Forelimb muscle (tissue), 1 donor: ENCODE data around the gene DICER1. TPM values are rescaled to one million over a fixed set of nuclear protein-coding genes. Genes with fewer than 3 reads are reported as not detected.
"Not testable (repeated sequence)": the region's sequence is repeated elsewhere in the genome, so short reads cannot be mapped to it uniquely, and the experiment has no call there.

ENCODE experiments used
- DNase-seq: peaks from one replicate; pipeline ENCODE4 v3.0.0-alpha.2; 2013; ENCODE audit warnings: low read depth
- polyA plus RNA-seq: library from polyadenylated mRNA; unstranded; fragments of 120-200 nt; gene quantifications from one replicate; pipeline ENCODE4 v1.2.1, GENCODE V29; 2013; ENCODE audit not compliant: insufficient read length

DICER1 gene
- polyA plus RNA-seq, 1 donor = 43.3 TPM

DNA sequence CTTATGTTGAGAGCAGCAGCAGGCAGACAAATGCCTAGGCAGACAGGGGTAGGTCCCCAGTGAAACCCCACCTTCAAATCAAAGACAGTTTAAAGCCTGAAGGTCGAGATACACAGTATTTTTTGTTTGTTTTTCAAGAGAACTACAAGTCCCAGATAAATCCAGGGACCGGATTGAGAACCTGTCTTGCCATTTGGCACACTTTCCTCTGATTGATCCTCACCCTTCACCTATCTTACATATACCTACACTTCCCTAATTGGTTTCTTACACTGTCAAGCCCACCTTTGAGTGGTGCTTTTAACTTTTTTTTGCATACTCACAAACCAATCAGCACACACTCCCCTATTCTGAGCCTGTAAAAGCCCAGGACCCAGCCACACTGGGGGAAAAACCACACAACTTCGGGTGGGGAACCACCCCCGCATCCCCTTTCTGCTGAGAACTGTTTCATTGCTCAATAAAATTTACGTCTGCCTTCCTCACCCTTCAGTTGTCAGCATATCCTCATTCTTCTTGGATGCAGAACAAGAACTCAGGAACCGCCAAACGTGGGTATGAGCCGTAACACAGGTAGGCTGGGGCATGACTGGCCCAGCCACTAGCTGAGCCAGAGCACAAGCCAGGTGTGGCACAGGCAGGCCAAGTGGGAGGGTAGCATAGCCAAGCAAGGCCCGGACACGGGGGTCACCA is 11.1 kb downstream of the DICER1 start:
- no peak for DNase-seq

DNA sequence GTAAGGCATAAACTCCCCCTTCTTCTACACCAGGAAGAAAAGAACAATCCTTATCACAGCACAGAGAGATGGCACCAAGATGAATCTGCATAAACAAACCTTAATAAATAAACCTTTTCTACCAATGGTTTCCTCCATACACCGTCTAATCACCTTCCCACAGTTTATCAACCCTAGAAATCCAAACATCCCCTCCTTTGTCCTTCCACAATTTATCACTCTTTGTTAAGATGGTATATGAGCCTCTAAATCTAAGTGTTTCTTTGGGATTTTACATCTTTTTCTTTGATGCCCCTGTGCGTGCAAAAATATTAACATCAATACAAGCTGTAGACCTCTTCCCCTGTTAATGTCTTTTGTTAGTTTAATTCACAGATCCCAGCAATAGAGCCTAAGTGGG is 12.5 kb downstream of the DICER1 start:
- DNase-seq = no peak

DNA sequence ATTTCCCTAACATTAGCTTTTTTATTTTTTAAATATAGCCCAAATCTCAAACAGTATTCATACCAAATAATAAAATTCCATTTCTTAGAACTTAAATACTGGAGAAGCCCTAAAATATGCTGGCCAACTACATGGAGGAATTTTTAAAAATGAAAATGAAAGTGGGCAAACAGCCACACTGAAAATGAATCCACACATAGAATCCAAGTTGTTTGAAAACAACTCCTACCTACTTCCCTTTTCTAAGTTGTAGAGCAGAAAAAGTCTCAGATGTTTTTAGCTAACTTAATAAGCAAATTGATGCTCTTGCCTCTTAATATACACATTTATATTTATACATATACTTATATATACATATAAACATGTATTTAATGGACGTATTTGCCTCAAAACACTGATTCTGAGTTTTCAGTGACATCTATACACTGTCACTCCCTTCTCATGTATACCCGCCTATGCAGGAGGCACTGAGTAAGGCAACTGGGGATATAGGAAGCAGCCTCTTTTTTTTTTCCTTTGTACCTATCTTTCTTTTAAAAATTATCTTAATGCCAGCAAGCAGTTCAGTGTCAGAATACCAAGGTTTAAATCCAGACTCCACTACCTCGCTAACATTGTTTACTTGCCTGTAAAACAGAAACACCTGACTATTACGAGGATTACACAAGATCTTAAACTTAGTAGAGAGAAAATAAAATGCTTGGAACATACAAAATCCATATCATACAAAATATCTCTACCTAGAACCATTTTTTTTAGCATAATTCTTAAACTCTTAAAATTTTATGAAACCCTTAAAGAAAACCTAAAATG is 13.3 kb downstream of the DICER1 start:
- peak; percentile 40 for DNase-seq

DNA sequence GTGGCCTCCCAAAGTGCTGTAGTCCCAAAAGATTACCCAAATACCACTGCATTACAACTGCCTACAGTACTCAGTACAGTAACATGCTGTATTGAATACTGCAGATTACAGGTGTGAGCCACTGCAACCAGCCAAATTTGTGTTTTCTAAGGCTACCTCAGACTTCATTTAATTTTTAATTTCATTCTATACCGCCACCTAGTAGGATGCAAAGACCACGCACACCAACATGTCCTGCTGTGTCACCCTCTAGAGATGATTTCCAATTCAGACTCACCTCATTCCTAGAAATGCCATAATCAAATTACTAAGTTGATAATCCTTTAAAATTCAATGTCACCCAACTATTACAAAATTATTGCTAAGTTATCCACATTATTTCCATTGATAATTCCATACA is 15.1 kb downstream of the DICER1 start:
- no peak for DNase-seq

DNA sequence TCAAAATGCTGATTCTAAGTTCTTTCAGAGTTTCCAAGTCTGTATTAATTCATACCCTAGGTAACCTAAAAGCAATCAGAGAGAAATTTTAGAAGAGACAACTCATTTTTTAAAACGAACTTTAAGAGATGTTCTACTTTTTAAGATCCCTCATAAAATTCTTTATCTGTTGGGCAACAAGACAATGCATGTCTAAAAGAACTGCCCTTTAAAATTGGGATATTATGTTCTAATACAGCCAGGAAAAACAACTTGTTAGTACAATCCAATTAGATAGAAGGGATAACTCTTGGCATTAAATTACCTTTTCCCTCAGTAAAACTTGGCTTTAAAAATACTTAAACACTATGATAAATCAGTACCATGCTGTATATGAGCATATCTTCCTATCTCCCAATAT is 15.6 kb downstream of the DICER1 start:
- no peak for DNase-seq

DNA sequence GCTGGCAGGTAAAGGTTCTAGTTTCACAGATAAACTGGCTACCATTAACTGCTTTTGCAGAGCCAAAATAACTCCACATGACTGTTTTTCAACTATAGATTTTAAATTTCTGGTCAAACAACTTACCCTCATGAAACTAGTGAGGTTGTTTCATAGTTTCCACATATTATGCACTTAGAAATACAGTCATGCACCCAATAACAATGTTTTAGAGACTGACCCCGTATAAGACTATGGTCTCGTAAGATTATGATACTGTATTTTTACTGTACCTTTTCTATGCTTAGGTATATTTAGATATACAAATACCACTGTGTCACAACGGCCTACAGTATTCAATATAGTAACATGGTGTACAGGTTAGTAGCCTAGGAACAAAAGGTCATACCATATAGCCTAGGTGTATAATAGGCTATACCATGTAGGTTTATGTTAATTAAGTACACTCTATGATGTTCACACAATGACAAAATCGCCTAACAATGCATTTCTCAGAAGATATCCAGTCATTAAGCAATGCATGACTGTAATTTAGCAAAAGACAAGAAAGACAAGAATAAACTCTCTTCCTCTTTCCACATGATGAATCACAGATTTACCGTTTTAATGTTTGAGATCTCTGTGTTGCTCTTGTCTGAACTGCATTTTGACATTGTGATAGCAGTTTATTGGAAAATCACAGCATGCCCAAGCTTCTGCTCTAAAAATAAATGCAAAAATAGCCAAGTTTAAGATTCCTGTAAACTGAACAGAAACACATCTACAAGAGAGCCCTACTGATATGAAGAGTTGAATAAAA is 17.1 kb downstream of the DICER1 start:
- no peak for DNase-seq

DNA sequence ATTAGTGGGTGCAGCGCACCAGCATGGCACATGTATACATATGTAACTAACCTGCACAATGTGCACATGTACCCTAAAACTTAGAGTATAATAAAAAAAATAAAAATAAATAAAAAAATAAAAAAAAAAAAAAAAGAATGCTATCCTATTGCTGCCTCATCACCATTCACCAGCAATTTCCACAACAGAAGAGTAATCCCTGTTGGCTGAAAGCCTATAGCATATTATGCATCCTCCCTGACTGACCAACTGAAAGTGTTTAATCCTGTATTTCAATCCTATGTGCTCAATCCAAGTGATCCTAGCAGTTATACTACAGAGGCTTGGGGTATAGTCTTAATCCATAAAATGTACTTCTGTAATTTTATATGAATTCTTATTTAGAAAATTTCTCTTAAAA is 18.5 kb downstream of the DICER1 start:
- no peak for DNase-seq

DNA sequence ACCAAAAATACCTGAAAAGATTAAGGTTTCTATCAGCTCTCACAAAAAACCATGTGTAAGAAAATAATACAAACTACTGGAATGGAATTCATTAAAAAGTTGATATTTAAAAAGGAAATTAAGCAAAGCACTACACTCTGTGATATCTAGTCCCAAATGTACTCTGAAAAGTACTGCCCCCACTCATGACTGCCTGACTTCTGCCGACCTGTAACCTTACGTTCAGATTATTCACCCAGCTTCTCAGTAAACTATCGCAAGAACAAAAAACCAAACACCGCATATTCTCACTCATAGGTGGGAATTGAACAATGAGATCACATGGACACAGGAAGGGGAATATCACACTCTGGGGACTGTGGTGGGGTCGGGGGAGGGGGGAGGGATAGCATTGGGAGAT is 18.9 kb downstream of the DICER1 start:
- DNase-seq = not testable (repeated sequence)

DNA sequence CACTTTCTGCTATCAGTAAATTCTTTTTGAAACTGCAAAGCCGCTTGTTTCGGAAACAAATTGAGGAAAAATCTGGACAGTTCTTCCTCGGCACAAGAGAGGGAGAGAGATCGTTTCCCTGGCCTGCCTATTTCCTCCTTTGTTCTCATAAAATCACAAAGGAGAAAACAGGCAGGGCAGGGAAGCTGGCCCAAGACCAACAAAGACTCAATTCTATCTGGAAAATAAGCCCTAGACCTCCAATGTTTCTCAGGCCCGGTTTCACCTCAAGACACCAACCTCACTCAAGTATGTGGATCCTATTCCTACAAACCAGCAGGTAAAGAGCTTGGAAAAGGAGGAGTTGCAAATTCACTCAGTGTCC is 19.5 kb downstream of the DICER1 start:
- no peak for DNase-seq

DNA sequence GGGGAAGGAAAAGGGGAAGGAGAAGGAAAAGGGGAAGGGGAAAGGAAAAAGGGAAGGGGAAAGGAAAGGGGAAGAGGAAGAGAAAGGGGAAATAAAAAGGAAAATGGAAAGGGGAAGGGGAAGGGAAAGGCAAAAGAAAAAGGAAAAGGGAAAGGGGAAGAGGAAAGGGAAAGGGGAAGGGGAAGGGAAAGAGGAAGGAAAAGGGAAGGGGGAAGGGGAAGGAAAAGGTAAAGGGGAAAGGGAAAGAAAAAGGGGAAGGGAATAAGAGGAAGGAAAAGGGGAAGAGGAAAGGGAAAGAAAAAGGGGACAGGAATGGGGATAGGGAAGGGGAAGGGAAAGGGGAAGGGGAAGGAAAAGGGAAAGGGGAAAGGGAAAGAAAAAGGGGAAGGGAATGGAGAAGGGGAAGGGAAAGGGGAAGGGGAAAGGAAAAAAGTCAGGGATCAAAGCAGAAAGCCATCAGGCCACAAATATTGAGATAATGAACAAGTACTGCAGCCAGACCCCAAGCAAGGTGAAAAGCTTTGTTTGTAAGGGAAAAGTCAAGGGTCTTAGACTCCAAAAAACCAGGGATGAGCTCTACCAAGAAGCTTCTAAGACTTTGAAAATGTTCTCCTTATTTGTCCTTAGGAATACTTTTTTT is 20.0 kb downstream of the DICER1 start:
- no peak for DNase-seq

DNA sequence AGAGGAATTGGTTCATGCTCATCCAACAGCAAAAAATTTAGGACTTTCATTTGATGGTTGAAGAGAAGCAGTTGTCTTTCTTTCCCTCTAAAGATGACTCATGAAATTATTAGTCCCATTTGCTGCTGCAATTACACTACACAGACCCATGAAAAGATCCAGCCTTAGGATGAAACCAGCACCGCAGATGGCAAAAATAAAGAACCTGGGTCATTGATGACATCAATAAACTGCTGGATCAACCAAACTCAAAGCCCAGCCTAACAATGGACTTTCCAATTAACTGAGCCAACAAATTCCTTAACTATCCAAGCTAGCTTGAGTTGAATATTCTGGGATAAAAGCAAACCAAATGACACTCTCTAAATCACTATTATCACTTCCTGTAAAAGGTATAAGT is 20.7 kb downstream of the DICER1 start:
- DNase-seq = no peak

DNA sequence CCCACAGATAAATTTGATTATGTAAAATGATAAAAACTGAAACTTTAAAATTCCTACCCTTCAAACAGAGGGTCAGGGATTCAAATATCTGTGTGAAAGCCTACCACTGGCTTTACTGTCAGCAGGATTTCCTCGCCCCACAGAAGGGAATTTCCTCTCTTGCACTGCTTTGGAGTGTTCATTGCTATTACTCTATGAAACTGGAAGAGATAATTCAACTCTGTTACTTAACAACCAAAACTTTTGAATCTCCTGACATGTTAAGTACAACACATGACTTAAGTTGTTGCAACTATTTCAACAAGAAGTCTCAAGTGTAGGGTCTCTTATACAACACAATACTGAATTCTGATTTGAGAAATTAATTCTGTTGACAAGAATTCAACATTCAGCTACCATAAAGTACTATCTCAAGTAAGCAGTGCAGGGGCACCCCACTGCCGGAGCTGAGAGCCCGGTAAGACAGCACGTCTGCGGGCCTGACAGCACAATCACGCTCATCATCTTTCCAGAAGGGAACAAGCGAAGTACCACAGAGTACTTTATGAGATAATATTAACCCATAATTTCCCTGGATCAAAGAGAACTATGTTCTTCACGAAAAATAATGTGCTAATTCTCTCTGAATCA is 22.9 kb downstream of the DICER1 start:
- no peak for DNase-seq

DNA sequence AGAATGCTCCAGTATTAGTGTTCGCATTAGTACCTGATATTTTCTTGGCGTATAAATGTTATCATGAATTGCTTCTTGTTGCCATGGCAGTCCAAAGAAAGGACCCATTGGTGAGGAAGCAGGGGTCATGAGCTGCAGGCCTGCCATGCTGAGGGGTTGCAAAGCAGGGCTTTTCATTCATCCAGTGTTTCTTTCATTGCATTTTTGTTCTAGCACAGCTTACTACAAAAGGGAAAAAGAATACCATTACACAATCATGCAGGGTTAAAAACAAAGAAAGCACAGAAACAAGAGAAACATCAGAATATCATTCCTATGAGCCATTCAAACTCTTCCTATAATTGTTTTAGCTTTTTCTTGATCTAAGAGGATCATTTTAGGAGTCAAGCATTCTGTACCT is 24.0 kb downstream of the DICER1 start:
- DNase-seq = no peak

DNA sequence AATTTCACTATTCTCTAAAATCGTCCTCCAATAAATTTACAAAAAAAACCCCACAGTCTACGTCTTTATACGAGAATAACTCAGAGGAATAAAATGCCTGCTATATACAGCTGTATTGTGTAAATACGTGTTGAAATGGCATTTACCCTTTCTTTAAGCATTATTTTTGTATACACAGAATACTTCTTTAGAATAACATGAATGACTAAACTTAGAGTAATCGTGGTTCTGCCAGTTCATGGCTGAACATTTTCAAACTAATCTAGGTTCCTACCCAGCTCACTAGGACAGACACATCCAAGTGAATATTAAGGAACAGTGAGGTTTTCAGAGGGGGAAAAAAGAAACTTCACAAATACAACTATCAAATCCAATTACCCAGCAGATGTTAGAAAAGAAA is 24.6 kb downstream of the DICER1 start:
- no peak for DNase-seq

DNA sequence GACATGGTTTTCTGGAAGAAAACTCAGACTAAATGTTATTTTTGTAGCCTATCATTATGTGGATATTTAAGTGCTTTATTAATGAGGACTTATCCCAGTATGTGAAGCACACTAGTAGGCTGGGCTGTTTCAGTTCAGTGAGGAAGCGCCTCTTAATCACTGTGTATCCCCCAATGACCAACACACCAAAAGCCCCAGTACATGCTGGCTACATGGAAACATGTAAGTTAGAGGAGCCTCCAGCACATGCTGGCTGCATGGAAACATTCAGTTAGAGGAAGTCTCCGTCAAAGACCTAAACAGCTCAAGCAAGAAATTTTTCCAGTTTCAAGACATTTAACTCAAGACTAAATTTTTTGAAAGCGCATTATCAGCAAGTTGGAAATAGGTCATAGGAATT is 26.8 kb downstream of the DICER1 start:
- DNase-seq = no peak

DNA sequence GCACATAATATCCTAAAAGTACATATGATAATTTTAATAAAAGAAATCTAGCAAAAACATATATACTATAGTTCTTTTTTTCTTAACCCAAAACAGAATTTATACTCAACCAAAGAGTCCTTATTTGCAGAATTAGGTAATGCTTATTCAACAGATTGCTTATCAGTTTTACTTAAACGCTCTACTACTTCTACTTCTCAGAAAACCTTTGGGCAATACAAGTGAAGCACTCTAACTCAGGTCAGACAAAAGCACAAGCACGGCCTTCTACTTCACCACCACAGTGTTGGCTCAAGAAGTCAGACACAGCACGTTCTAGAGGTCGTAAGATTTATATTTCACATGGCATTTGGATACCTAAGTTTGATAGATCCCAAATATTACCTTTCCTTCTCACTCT is 29.2 kb downstream of the DICER1 start:
- DNase-seq = no peak

DNA sequence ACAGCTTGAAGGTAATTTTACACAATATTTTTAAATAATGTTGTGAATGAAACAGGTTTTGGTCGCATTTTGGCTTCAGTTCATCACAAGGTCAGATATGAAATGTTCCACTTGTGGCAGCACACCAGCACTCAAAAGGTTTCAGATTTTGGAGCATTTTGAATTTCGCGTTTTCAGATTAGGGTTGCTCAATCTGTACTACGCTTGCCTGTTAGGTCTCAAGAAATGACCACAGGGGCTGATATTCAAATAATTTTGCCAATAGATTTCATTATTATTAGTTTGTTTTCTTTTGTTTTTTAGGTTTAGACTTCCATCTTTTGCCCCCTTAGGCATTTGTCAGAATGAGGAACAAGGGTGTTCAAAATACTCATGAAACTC is 29.8 kb downstream of the DICER1 start:
- DNase-seq = no peak

DNA sequence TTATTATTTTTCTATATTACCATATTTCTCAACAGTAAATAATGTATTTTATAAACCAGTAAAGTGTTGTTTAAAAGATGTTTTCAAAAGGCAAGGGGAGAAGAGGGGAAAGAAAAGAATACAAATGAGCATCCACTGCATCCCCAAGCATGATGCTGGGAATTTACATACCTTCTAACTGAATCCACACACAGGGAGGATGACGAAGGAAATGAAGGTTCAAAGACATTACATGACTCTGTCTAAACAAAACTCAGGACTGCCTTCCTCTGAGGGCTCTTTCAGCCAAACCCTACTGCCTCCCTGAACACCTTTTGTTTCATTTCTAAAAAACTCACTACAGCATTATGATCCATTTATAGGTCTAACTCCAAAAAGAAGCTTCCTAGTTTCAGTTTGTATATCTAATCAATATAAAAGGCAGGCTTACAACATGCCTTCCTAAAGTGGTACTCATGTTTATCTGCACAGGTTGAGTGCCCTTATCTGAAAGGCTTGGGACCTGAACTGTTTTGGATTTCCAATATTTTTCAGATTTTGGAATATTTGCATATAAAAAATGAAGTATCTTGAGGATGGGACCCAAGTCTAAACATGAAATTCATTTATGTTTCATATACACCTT is 30.3 kb downstream of the DICER1 start:
- no peak for DNase-seq

DNA sequence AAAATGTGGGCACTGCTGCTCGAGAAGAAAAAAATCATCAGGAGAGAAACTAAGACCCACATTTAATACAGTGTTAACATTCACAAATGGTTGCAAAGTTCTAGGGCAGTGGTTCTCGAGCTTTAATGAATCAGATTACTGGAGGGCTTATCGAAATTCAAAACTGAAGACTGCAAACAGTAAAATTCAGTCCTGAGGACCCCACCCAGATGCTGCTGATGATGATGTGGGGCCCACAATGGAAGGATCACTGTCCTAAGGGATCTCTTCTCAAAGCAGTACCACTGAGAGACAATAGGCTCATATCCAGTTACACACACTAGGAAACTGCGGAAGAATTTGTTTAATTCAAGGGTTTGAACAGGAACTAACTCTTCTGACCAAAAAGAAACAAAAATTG is 31.4 kb downstream of the DICER1 start:
- no peak for DNase-seq

DNA sequence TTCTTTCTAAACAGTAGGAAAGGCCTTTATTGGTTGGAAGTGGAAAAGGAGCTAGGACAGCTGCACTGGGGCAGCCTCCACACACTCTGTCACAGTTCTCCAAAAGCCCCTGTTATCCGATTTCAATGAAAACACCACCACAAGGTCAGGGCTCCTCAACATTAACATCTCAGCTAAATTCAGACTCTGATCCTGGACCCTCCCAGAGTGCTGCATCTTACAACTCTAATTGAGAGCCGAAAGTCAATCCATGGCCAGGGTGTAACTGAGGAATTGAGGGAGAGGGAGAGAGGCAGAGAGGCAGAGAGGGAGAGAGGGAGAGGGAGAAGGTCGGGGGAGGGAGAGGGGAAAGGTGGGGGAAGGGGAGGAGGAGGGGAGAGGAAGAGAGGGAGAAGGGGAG is 32.1 kb downstream of the DICER1 start:
- DNase-seq = no peak

DNA sequence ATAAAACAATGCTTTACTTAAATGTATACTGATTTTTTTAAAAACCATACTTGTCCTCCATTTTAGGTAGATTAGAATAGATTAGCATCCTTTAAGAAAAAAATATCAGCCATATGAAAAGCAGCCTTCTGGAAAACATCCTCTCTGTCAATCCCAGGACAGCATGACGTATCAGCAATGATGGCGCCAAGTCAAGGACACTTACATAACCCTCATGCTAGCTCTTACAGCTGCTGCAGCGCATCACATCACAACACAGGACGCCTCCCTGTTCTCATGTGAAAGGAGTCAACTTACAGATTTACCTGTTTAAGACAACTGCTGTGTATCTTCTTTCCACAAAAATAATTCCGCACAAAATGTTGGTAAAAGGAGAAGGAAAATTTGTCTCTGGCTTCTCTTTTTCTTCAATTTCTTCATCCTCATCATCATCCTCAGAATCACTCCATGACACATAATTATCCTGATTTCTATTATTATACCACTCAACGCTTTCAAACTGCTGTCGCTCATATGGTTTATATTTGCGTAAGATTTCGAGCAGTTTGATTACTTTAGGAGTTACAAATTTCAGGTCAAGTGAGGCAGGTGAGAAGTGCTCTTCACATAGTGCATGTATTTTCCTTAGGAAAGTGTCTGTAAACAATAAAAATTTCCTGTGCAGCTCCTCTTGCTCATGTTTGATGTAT is 33.3 kb downstream of the DICER1 start:
- DNase-seq = peak; percentile 14
